Ascending aorta (tissue), 2 donors: ENCODE data around the gene TEKT2. TPM values are rescaled to one million over a fixed set of nuclear protein-coding genes. Genes with fewer than 3 reads are reported as not detected.

Experiments used
- DNase-seq, 2 donors: peaks; one replicate each; pipeline ENCODE4 v3.0.0-alpha.2; 2019; ENCODE audit warnings: low spot score in 2 of 2
- H3K27ac ChIP-seq, 2 donors: fragments of 200-600 bp; sonication (generic); one replicate each; pipeline ENCODE4 v1.5.1; 2016 to 2017; ENCODE audit warnings: mild to moderate bottlenecking in 1 of 2
- H3K27me3 ChIP-seq: fragments of 200-600 bp; sonication (generic); one replicate; pipeline ENCODE4 v1.5.1; 2017
- H3K36me3 ChIP-seq, 2 donors: fragments of 200-600 bp; sonication (generic); one replicate each; pipeline ENCODE4 v1.5.1; 2016
- H3K4me1 ChIP-seq, 2 donors: fragments of 200-600 bp; sonication (generic); one replicate each; pipeline ENCODE4 v1.5.1; 2016 to 2017; ENCODE audit warnings: mild to moderate bottlenecking in 1 of 2
- H3K4me3 ChIP-seq, 2 donors: fragments of 200-600 bp; sonication (generic); one replicate each; pipeline ENCODE4 v1.5.1; 2016 to 2017; ENCODE audit warnings: mild to moderate bottlenecking in 1 of 2
- H3K9me3 ChIP-seq, 2 donors: fragments of 200-600 bp; sonication (generic); one replicate each; pipeline ENCODE4 v1.5.1; 2016
- intact Hi-C: fragments of 100-400 bp; cut with DNase I; formaldehyde crosslinking; loops from one replicate; pipeline ENCODE4 v1.15.1; 2023
- total RNA-seq: library from RNA; depleted of rRNA; stranded (reverse); fragments of >200 nt; gene quantifications from one replicate; pipeline ENCODE4 v1.1.0, GENCODE V29; 2016
- TF ChIP-seq, protein P1 (sequence below), 3 experiments: fragments of 200-600 bp in 2 of 3; fragments of 450-650 bp in 1 of 3; sonication (generic) in 2 of 3; IDR thresholded peaks; one replicate each; pipeline ENCODE4 v1.5.1; 2016 to 2019; ENCODE audit warnings: antibody characterized with exemption in 3 of 3, mild to moderate bottlenecking in 1 of 3, moderate library complexity in 1 of 3

Gene TEKT2
- total RNA-seq, 1 donor from 2014 or later = not detected

DNA sequence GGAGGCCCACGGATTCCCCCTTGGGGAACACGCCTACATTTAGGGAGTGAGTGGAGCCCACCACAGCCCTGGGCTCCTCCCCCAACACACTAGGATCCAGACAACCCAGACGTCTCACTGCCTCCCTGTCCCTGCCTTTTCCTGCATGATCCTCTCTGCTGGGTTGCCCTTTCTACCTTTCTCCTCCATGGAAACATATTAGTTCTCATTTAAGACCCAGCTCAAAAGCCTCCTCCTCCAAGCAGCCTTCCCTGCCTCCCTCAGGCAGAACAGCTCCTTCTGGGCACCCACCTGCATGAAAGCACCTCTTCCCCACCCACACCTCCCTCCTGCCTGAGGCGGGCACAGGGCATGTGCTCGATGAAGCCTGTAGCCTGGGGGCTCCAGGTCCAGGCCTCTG, 30.5 kb downstream of the TEKT2 start:
- no peaks in the 10 kb centered on the region for H3K36me3 ChIP-seq
- H3K4me3 ChIP-seq = no peak overlapping the region
- no peaks in the 10 kb centered on the region for H3K9me3 ChIP-seq
- peak overlapping the region; percentile 89 to 95 for H3K27ac ChIP-seq
- intact Hi-C loops = loop anchor here (2.0 kb wide), 1 partner anchor 18 kb away; no protein-coding TSS in a partner anchor
- DNase-seq = no peak
- TF ChIP-seq, protein P1, sequence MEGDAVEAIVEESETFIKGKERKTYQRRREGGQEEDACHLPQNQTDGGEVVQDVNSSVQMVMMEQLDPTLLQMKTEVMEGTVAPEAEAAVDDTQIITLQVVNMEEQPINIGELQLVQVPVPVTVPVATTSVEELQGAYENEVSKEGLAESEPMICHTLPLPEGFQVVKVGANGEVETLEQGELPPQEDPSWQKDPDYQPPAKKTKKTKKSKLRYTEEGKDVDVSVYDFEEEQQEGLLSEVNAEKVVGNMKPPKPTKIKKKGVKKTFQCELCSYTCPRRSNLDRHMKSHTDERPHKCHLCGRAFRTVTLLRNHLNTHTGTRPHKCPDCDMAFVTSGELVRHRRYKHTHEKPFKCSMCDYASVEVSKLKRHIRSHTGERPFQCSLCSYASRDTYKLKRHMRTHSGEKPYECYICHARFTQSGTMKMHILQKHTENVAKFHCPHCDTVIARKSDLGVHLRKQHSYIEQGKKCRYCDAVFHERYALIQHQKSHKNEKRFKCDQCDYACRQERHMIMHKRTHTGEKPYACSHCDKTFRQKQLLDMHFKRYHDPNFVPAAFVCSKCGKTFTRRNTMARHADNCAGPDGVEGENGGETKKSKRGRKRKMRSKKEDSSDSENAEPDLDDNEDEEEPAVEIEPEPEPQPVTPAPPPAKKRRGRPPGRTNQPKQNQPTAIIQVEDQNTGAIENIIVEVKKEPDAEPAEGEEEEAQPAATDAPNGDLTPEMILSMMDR (IDR thresholded peaks at IDR 0.05) = no peak
- H3K27me3 ChIP-seq = no peaks in the 10 kb centered on the region
- H3K4me1 ChIP-seq = peaks cover 21 to 43% of the 10 kb centered on the region in 2 donors

DNA sequence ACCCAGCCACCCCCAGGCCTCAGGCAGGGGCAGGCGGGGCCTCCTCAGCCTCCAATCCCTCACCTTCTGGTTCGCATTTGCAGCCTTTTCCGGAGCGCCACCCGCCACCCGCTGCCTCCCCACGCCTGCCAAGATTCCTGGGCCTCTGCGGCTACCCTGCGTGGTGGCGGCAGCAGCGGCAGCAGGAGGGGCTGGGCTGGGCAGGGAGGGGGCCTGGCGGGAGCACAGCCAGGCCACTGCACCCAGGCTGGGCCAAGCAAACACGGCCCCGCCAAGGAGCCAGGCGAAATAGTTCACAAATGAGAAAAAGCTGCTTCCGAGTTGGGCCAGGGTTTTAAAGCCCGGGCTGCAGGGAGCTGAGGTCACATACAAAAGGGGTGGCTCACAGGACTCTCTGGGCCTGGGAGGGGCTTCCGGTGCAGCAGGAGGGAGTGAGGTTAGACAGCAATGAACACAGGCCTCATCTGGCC, 31.3 kb downstream of the TEKT2 start:
- H3K4me1 ChIP-seq = peaks cover 22 to 50% of the 10 kb centered on the region in 2 donors
- H3K27me3 ChIP-seq = no peaks in the 10 kb centered on the region
- peak; percentile 45 to 89 for DNase-seq
- TF ChIP-seq, protein P1 (IDR thresholded peaks at IDR 0.05) = no peak
- no peaks in the 10 kb centered on the region for H3K36me3 ChIP-seq
- H3K9me3 ChIP-seq = no peaks in the 10 kb centered on the region
- H3K4me3 ChIP-seq = peak overlapping the region in 1 of 2 donors; percentile 7
- intact Hi-C loops = loop anchor here (2.0 kb wide), 1 partner anchor 18 kb away; no protein-coding TSS in a partner anchor
- H3K27ac ChIP-seq = peak overlapping the region; percentile 89 to 95

DNA sequence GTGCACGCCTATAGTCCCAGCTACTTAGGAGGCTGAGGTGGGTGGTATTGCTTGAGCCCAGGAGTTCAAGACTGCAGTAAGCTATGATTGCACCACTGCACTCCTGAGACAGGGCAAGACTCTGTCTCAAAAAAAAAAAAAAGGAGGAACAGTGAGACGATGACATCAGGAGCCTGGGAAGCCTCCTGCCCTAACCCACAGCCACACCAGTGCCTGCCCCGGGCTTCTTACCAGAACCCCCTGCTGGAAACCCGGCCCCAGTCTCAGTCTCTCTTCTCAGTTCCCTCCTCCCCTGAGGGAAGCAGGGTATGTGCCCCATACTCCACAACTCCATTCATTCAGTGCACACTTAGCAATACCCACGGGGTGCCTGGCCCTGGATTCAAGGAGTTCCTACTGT, 32.0 kb downstream of the TEKT2 start:
- TF ChIP-seq, protein P1 (IDR thresholded peaks at IDR 0.05) = no peak
- no peaks in the 10 kb centered on the region for H3K36me3 ChIP-seq
- H3K27me3 ChIP-seq = no peaks in the 10 kb centered on the region
- intact Hi-C loops = loop anchor here (2.0 kb wide), 1 partner anchor 17 kb away; no protein-coding TSS in a partner anchor
- peaks cover 22 to 50% of the 10 kb centered on the region in 2 donors for H3K4me1 ChIP-seq
- peak overlapping the region in 1 of 2 donors; percentile 7 for H3K4me3 ChIP-seq
- H3K27ac ChIP-seq = peak overlapping the region; percentile 89 to 95
- H3K9me3 ChIP-seq = no peaks in the 10 kb centered on the region
- DNase-seq = no peak

DNA sequence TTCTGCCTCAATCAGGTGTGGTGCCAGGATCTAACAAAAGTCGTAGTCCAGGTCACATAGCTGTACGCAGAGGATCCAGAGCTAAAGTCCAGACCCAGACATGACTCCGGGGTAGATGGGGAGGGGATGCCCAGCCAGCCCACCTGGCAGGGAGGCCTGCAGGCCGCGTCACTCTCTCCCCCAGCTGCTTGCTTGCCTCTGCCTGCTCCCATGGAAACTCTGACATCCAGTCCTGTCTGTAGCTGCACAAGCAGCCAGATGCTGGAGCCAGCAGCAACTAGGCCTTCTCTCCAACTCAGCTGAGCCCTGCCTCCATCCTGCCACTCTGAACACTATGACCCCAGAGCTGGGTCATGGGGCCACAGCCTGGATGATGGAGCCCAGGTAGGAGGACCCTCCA, 33.0 kb downstream of the TEKT2 start:
- no peak overlapping the region for H3K4me3 ChIP-seq
- DNase-seq = no peak
- TF ChIP-seq, protein P1 (IDR thresholded peaks at IDR 0.05) = no peak
- intact Hi-C loops = no loop called here
- H3K36me3 ChIP-seq = no peaks in the 10 kb centered on the region
- no peaks in the 10 kb centered on the region for H3K9me3 ChIP-seq
- peak overlapping the region; percentile 89 to 95 for H3K27ac ChIP-seq
- no peaks in the 10 kb centered on the region for H3K27me3 ChIP-seq
- peaks cover 22 to 50% of the 10 kb centered on the region in 2 donors for H3K4me1 ChIP-seq

DNA sequence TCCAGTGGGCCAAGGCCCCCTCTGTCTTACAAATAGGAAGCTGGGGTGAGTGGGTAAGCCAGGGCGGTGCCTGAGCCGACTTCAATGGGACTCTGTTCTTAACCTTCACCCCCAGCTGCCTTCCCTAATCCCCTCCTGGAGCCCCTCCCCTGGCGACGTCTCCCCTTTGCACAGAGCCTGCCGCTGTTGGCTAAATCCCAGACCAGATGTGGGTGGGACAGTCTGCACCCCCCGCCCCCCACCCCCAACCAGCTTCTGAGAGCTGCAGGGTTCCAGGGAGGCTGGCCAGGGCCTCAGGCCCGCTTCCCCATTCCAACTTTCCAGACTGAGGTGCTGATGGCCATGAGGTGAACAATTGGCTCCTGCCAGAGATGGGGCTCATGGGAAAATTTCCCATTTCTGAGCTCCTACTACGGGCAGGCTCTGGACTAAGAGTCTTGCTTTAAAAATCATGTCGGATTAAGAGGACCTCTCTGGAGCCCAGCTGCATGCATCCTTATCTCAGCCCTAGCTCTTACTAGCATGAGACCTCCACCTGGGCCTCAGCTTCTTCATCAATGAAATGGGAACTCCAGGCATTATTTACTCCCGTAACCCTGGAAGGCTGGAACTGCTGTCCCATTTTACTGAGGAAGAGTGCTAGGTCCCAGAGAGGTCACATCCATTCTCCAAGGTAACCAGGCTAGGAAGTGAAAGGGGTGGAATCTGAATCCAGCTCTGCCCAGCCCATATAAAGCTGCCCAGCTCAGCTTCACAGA, 34.7 kb downstream of the TEKT2 start:
- Histone ChIP-seq H3K9me3 (no peaks in the 10 kb centered on the region), H3K27me3 (no peaks in the 10 kb centered on the region), H3K4me1 (peaks cover 22 to 50% of the 10 kb centered on the region in 2 donors), H3K36me3 (no peaks in the 10 kb centered on the region), H3K4me3 (no peak overlapping the region), H3K27ac (peak overlapping the region; percentile 89 to 95)
- intact Hi-C loops = no loop called here
- DNase-seq = no peak
- TF ChIP-seq, protein P1 (IDR thresholded peaks at IDR 0.05) = no peak
